HepG2 (cell line): Measurements from ENCODE around the gene NEGR1. TPM values are rescaled to one million over a fixed set of nuclear protein-coding genes. Genes with fewer than 3 reads are reported as not detected.

Experiments
- ATAC-seq: fragments of 200-7000 bp; cut with Tn5 transposase; 3 replicates; pipeline ENCODE4 v1.9.1; 2020; ENCODE audit warnings: mild to moderate bottlenecking, moderate library complexity
- BruUV-seq: library from RNA; stranded (reverse); fragments of 400-500 nt; replicated peaks from 2 replicates; lab custom pipeline; 2021; lab: Mats Ljungman, UMichigan
- CTCF ChIA-PET: fragments of 300-600 bp; formaldehyde crosslinking; extraction: SDS; loops from one replicate; lab custom pipeline; 2021; ENCODE audit warnings: low total read pairs, inconsistent platforms, low intra/inter-chr PET ratio; lab: Yijun Ruan, JAX
- POLR2A ChIA-PET: fragments of 350-600 bp; sonication (Branson Sonifier 250); formaldehyde crosslinking; loops from one replicate; lab custom pipeline; 2020; ENCODE audit warnings: antibody characterized with exemption, inconsistent platforms; lab: Yijun Ruan, JAX
- DNase-seq: peaks from one replicate; pipeline ENCODE4 v3.0.0-alpha.2; 2015; ENCODE audit warnings: low spot score
- FAIRE-seq: peaks from 3 replicates; lab custom pipeline; 2011; peaks lifted over from hg19 to GRCh38; lab: Jason Lieb, UNC
- H2AFZ ChIP-seq: one replicate; pipeline ENCODE4 v1.6.1; 2011; ENCODE audit warnings: low read length, inconsistent platforms
- H3K27ac ChIP-seq: fragments of 300-600 bp; 3 replicates; pipeline ENCODE4 v1.8.0; 2011; ENCODE audit warnings: mixed run types, mild to moderate bottlenecking, mixed read lengths, low read length, inconsistent platforms; ENCODE audit not compliant: insufficient read depth; ENCODE audit errors: extremely low read length
- H3K27me3 ChIP-seq, 2 experiments: fragments of 200-600 bp in 1 of 2; 2 replicates in 1 of 2; 3 replicates in 1 of 2; pipeline versions ENCODE4 v1.6.0 to v1.8.0; 2011; ENCODE audit warnings: low read length in 2 of 2, mild to moderate bottlenecking in 2 of 2, moderate library complexity in 2 of 2, inconsistent platforms in 1 of 2; ENCODE audit not compliant: insufficient read depth in 2 of 2, control insufficient read depth in 1 of 2
- H3K36me3 ChIP-seq, 2 experiments: fragments of 200-600 bp in 1 of 2; replicated peaks in 1 of 2; 2 replicates in 1 of 2; 3 replicates in 1 of 2; pipeline versions ENCODE4 v1.5.1 to v1.8.0; 2011; ENCODE audit warnings: low read length in 2 of 2, inconsistent platforms in 1 of 2; ENCODE audit not compliant: insufficient read depth in 2 of 2, control insufficient read depth in 1 of 2
- H3K4me1 ChIP-seq: 2 replicates; pipeline ENCODE4 v1.5.1; 2012; ENCODE audit warnings: low read length, inconsistent platforms; ENCODE audit not compliant: insufficient read depth
- H3K4me2 ChIP-seq: 2 replicates; pipeline ENCODE4 v1.6.0; 2011; ENCODE audit warnings: low read depth, low read length, inconsistent platforms
- H3K4me3 ChIP-seq, 3 experiments: fragments of 200-600 bp in 1 of 3; sonication (generic), shearing (Covaris generic) in 1 of 3; replicated peaks in 1 of 3; 2 replicates each; pipeline ENCODE4 v1.5.1; 2011 to 2016; ENCODE audit warnings: low read length in 3 of 3, inconsistent platforms in 2 of 3, low read depth in 2 of 3, mild to moderate bottlenecking in 2 of 3, control low read depth in 1 of 3, mixed read lengths in 1 of 3; ENCODE audit not compliant: insufficient read depth in 1 of 3
- H3K79me2 ChIP-seq: one replicate; pipeline ENCODE4 v1.6.1; 2011; ENCODE audit warnings: low read length, inconsistent platforms; ENCODE audit not compliant: insufficient read depth
- H3K9ac ChIP-seq: 2 replicates; pipeline ENCODE4 v1.6.0; 2011; ENCODE audit warnings: mild to moderate bottlenecking, low read depth, low read length, inconsistent platforms; ENCODE audit not compliant: insufficient read depth
- H3K9me3 ChIP-seq: 2 replicates; pipeline ENCODE4 v1.5.1; 2012; ENCODE audit warnings: mild to moderate bottlenecking, low read length
- H4K20me1 ChIP-seq: 2 replicates; pipeline ENCODE4 v1.6.0; 2011; ENCODE audit warnings: inconsistent platforms, mild to moderate bottlenecking, low read length, moderate library complexity; ENCODE audit not compliant: insufficient read depth
- ARID5B ChIP-seq: IDR thresholded peaks from 2 replicates; pipeline ENCODE4 v1.4.0; 2020; ENCODE audit warnings: mild to moderate bottlenecking, missing genetic modification reagents
- DMAP1 ChIP-seq: IDR thresholded peaks from 2 replicates; pipeline ENCODE4 v1.6.1; 2016
- DR1 ChIP-seq: sonication (generic); formaldehyde crosslinking; IDR thresholded peaks from 2 replicates; pipeline ENCODE4 v1.8.0; 2021; ENCODE audit warnings: mild to moderate bottlenecking, missing genetic modification reagents, inconsistent platforms
- ZGPAT ChIP-seq: IDR thresholded peaks from 2 replicates; pipeline ENCODE4 v1.6.1; 2016; ENCODE audit warnings: mild to moderate bottlenecking
- ZHX2 ChIP-seq, 2 experiments: sonication (generic) in 1 of 2; formaldehyde crosslinking in 1 of 2; IDR thresholded peaks; 2 replicates each; pipeline versions ENCODE4 v1.6.1 to v1.9.0; 2014 to 2022; ENCODE audit warnings: antibody characterized with exemption in 1 of 2, borderline replicate concordance in 1 of 2, inconsistent platforms in 1 of 2, low read depth in 1 of 2, missing genetic modification reagents in 1 of 2
- WGBS: methylation state at CpG from one replicate; pipeline ENCODE4 v1.1.6; 2017; ENCODE audit warnings: low lambda C conversion rate; 5-methylcytosine and 5-hydroxymethylcytosine counted together
- in situ Hi-C: cut with HindIII; loops from 2 replicates; pipeline ENCODE4 v1.10.0; 2017; ENCODE audit warnings: low pct_unique_long_range_greater_than_20kb; ENCODE audit not compliant: extremely low pct_ligation_motif_present
- intact Hi-C: fragments of 100-400 bp; cut with micrococcal nuclease; formaldehyde crosslinking; loops from one replicate; pipeline ENCODE4 v1.10.0; 2022; ENCODE audit not compliant: unreplicated experiment
- polyA plus RNA-seq, 8 experiments: library from polyadenylated mRNA; depleted of rRNA in 3 of 8; stranded (reverse) in 7 of 8; unstranded in 1 of 8; fragments of >200 nt; fragmentation: Illumina TruSeq in 4 of 8; extraction: Trizol in 4 of 8; gene quantifications; 2 replicates each; pipeline versions ENCODE4 v1.2.1 to v1.2.3, GENCODE V29; 2011 to 2016; ENCODE audit warnings: low read depth in 4 of 8, missing spikeins in 1 of 8, mixed read lengths in 1 of 8; ENCODE audit not compliant: insufficient read depth in 1 of 8
- total RNA-seq, 5 experiments: library from RNA; depleted of rRNA; stranded (reverse); fragments of >200 nt; fragmentation: Illumina TruSeq; extraction: Trizol; gene quantifications; 2 replicates each; pipeline ENCODE4 v1.2.3, GENCODE V29; 2016; ENCODE audit warnings: low read depth in 1 of 5

Gene NEGR1
- total and polyA plus RNA-seq, 2 of the 13 experiments (the other 11 are each of a cell fraction or from before 2014, with no cell fraction given): not detected

GRCh38 chr1:71645015-71645414 lies 637.3 kb downstream of the NEGR1 start:
- H3K4me1 ChIP-seq: no peaks in the 10 kb centered on the region
- no peak overlapping the region for H2AFZ ChIP-seq
- WGBS: 0% methylated on average over 2 of the region's 2 CpGs
- POLR2A ChIA-PET: no interaction called here
- ATAC-seq (no peak), DNase-seq (no peak), FAIRE-seq (no peak)
- H3K4me2 ChIP-seq: no peak overlapping the region
- CTCF ChIA-PET: no interaction called here
- no peak overlapping the region for H3K4me3 ChIP-seq
- TF ChIP-seq DMAP1 (no peak), DR1 (CRISPR knock-in tag) (no peak), ARID5B (CRISPR knock-in tag) (no peak), ZHX2 (IDR thresholded peaks at IDR 0.05; ENCODE audit: low read depth) (no peak), ZHX2 (CRISPR knock-in tag; IDR thresholded peaks at IDR 0.05; ENCODE audit: borderline replicate concordance) (no peak), ZGPAT (CRISPR knock-in tag) (no peak)
- BruUV-seq: no TSS peak
- H3K79me2 ChIP-seq: no peaks in the 10 kb centered on the region
- in situ Hi-C loops (no loop called here), intact Hi-C loops (no loop called here)
- H3K36me3 ChIP-seq: no peaks in the 10 kb centered on the region
- H4K20me1 ChIP-seq: no peaks in the 10 kb centered on the region
- H3K9me3 ChIP-seq: peaks cover 41% of the 10 kb centered on the region
- H3K27ac ChIP-seq: no peak overlapping the region
- H3K9ac ChIP-seq: no peak overlapping the region
- no peaks in the 10 kb centered on the region for H3K27me3 ChIP-seq
